HEK293 (cell line): Measurements from ENCODE around the gene PRPH.

Experiments used
- EGR2 ChIP-seq: fragments of 450-650 bp; formaldehyde crosslinking; IDR thresholded peaks from 2 replicates; pipeline ENCODE4 v1.5.1; 2016; ENCODE audit warnings: low read depth, missing biosample characterization, missing genetic modification characterization
- GLIS2 ChIP-seq: fragments of 450-650 bp; formaldehyde crosslinking; IDR thresholded peaks from 2 replicates; pipeline ENCODE4 v1.5.1; 2016; ENCODE audit warnings: missing biosample characterization, missing genetic modification characterization
- KLF7 ChIP-seq: fragments of 450-650 bp; formaldehyde crosslinking; IDR thresholded peaks from 2 replicates; pipeline ENCODE4 v1.5.1; 2016; ENCODE audit warnings: missing biosample characterization, missing genetic modification characterization, borderline replicate concordance
- SP7 ChIP-seq: fragments of 450-650 bp; formaldehyde crosslinking; IDR thresholded peaks from 2 replicates; pipeline ENCODE4 v1.5.1; 2016; ENCODE audit warnings: missing biosample characterization, missing genetic modification characterization
- ZBTB11 ChIP-seq: fragments of 450-650 bp; formaldehyde crosslinking; conservative IDR thresholded peaks from 2 replicates; pipeline ENCODE4 v1.5.1; 2016; ENCODE audit warnings: low read depth, missing biosample characterization, missing genetic modification characterization
- ZBTB44 ChIP-seq: fragments of 450-650 bp; IDR thresholded peaks from 2 replicates; pipeline ENCODE4 v1.5.1; 2018; ENCODE audit warnings: missing biosample characterization, mild to moderate bottlenecking, missing genetic modification characterization
- ZBTB8A ChIP-seq: fragments of 450-650 bp; formaldehyde crosslinking; IDR thresholded peaks from 2 replicates; pipeline ENCODE4 v1.5.1; 2016; ENCODE audit warnings: missing biosample characterization, missing genetic modification characterization
- ZFP3 ChIP-seq: fragments of 450-650 bp; formaldehyde crosslinking; IDR thresholded peaks from 2 replicates; pipeline ENCODE4 v1.5.1; 2016; ENCODE audit warnings: low read depth, missing biosample characterization, missing genetic modification characterization
- ZNF248 ChIP-seq: fragments of 450-650 bp; formaldehyde crosslinking; IDR thresholded peaks from 2 replicates; pipeline ENCODE4 v1.5.1; 2017; ENCODE audit warnings: missing biosample characterization, missing genetic modification characterization
- ZNF274 ChIP-seq, 2 experiments: fragments of 200-500 bp in 1 of 2; fragments of 450-650 bp in 1 of 2; sonication (Bioruptor generic) in 1 of 2; formaldehyde crosslinking in 1 of 2; IDR thresholded peaks; 2 replicates each; pipeline versions ENCODE4 v1.5.1 to v1.6.1; 2014 to 2016; ENCODE audit warnings: borderline replicate concordance in 1 of 2, inconsistent platforms in 1 of 2, low read length in 1 of 2, missing biosample characterization in 1 of 2, missing genetic modification characterization in 1 of 2
- ZNF350 ChIP-seq: fragments of 450-650 bp; formaldehyde crosslinking; IDR thresholded peaks from 2 replicates; pipeline ENCODE4 v1.5.0; 2017; ENCODE audit warnings: missing biosample characterization, mild to moderate bottlenecking, missing genetic modification characterization
- ZNF514 ChIP-seq: fragments of 450-650 bp; formaldehyde crosslinking; IDR thresholded peaks from 2 replicates; pipeline ENCODE4 v1.5.1; 2016; ENCODE audit warnings: missing biosample characterization, missing genetic modification characterization
- ZNF580 ChIP-seq: fragments of 450-650 bp; formaldehyde crosslinking; IDR thresholded peaks from 2 replicates; pipeline ENCODE4 v1.5.1; 2016; ENCODE audit warnings: missing biosample characterization, missing genetic modification characterization
- ZNF600 ChIP-seq: fragments of 450-650 bp; formaldehyde crosslinking; IDR thresholded peaks from 2 replicates; pipeline ENCODE4 v1.5.1; 2016; ENCODE audit warnings: missing biosample characterization, missing genetic modification characterization
- ZNF660 ChIP-seq: fragments of 450-650 bp; IDR thresholded peaks from 2 replicates; pipeline ENCODE4 v1.5.1; 2018; ENCODE audit warnings: missing biosample characterization, mild to moderate bottlenecking, missing genetic modification characterization
- ZNF670 ChIP-seq: fragments of 450-650 bp; formaldehyde crosslinking; IDR thresholded peaks from 2 replicates; pipeline ENCODE4 v1.5.1; 2016; ENCODE audit warnings: missing biosample characterization, missing genetic modification characterization, low read depth
- ZNF76 ChIP-seq: fragments of 450-650 bp; formaldehyde crosslinking; IDR thresholded peaks from 2 replicates; pipeline ENCODE4; 2016; ENCODE audit warnings: low read depth, missing biosample characterization, missing genetic modification characterization, borderline replicate concordance
- ZNF776 ChIP-seq: fragments of 450-650 bp; formaldehyde crosslinking; IDR thresholded peaks from 2 replicates; pipeline ENCODE4 v1.5.0; 2017; ENCODE audit warnings: missing biosample characterization, missing genetic modification characterization, borderline replicate concordance
- ZNF777 ChIP-seq: fragments of 450-650 bp; formaldehyde crosslinking; IDR thresholded peaks from 2 replicates; pipeline ENCODE4 v1.5.1; 2017; ENCODE audit warnings: missing biosample characterization, missing genetic modification characterization, borderline replicate concordance
- ZNF837 ChIP-seq: fragments of 450-650 bp; formaldehyde crosslinking; IDR thresholded peaks from 2 replicates; pipeline ENCODE4 v1.5.1; 2016; ENCODE audit warnings: missing biosample characterization, missing genetic modification characterization
- ZSCAN4 ChIP-seq: fragments of 450-650 bp; formaldehyde crosslinking; IDR thresholded peaks from 2 replicates; pipeline ENCODE4 v1.5.1; 2017; ENCODE audit warnings: missing biosample characterization, missing genetic modification characterization

PRPH gene

GRCh38 chr12:49342914-49343731, 48.2 kb downstream of the PRPH start (continued):
- TF ChIP-seq ZBTB11 (tag by site-specific recombination) (no peak), ZNF837 (tag by site-specific recombination) (no peak), ZNF600 (peak; percentile 51), ZBTB44 (tag by site-specific recombination) (no peak), ZNF660 (tag by site-specific recombination) (no peak), SP7 (tag by site-specific recombination) (peak; percentile 24; the same call in 1 of the 2 replicates), ZSCAN4 (tag by site-specific recombination) (peak; percentile 39; the same call in 1 of the 2 replicates), ZFP3 (no peak), GLIS2 (tag by site-specific recombination) (0 out of 2 replicates have a peak, but pooled peaks have one; percentile 25), KLF7 (no peak), ZNF248 (tag by site-specific recombination) (no peak), ZNF580 (no peak), ZNF670 (no peak), EGR2 (tag by site-specific recombination) (no peak; the same call in 1 of the 2 replicates), ZNF76 (tag by site-specific recombination) (no peak), ZNF514 (no peak), ZNF350 (tag by site-specific recombination) (no peak), ZBTB8A (no peak), ZNF274 (IDR thresholded peaks at IDR 0.05; ENCODE audit: low read length) (no peak), ZNF274 (tag by site-specific recombination; IDR thresholded peaks at IDR 0.05; ENCODE audit: borderline replicate concordance) (no peak), ZNF777 (0 out of 2 replicates have a peak, but pooled peaks have one; percentile 14), ZNF776 (no peak)
